HepG2 (cell line): ENCODE data around the gene C1QTNF9.
"Not testable (repeated sequence)": the region's sequence is repeated elsewhere in the genome, so short reads cannot be mapped to it uniquely, and the experiment has no call there.

ENCODE experiments used
- ETV6 ChIP-seq: sonication (generic); formaldehyde crosslinking; conservative IDR thresholded peaks from 2 replicates; pipeline ENCODE4 v1.4.0; 2020; ENCODE audit warnings: missing genetic modification reagents
- KDM2A ChIP-seq: sonication (generic); formaldehyde crosslinking; IDR thresholded peaks from 2 replicates; pipeline ENCODE4 v1.4.0; 2020; ENCODE audit warnings: low read depth, missing genetic modification reagents, borderline replicate concordance
- PRDM15 ChIP-seq: sonication (generic); formaldehyde crosslinking; IDR thresholded peaks from 2 replicates; pipeline ENCODE4 v1.4.0; 2020; ENCODE audit warnings: missing genetic modification reagents
- SYNCRIP ChIP-seq: fragments of 200-400 bp; formaldehyde crosslinking; IDR thresholded peaks from 2 replicates; pipeline ENCODE4 v1.6.1; 2018; ENCODE audit warnings: mild to moderate bottlenecking, low read depth, low read length; ENCODE audit not compliant: insufficient read depth
- ZFP91 ChIP-seq: sonication (generic); formaldehyde crosslinking; IDR thresholded peaks from 2 replicates; pipeline ENCODE4 v1.9.0; 2022; ENCODE audit warnings: missing genetic modification reagents, mild to moderate bottlenecking, borderline replicate concordance

GRCh38 chr13:24366315-24366714 lies 56.9 kb downstream of the C1QTNF9 start:
- TF ChIP-seq SYNCRIP; ZFP91; KDM2A; PRDM15 (CRISPR knock-in tag); ETV6 (CRISPR knock-in tag): not testable (repeated sequence)
